Hematopoietic multipotent progenitor cell treated with erythropoietin and hydrocortisone succinate and interleukin-3 and kit ligand, for 6 days (in vitro differentiated cells): ENCODE measurements around the gene CDK5RAP1.
"Not testable (repeated sequence)": the region's sequence is repeated elsewhere in the genome, so short reads cannot be mapped to it uniquely, and the experiment has no call there.

Experiments used
- DNase-seq: peaks from one replicate; pipeline ENCODE4 v3.0.0-alpha.2; 2015

The CDK5RAP1 gene

GRCh38 chr20:33401184-33401920 is at the start of gene CDK5RAP1:
TSS of gene CDK5RAP1 (minus strand) at chr20:33401519. CDS start at chr20:33397064, 4,455 bp downstream.
- peak; percentile 98 for DNase-seq

GRCh38 chr20:33450867-33451266 is 49.5 kb upstream of the CDK5RAP1 start:
- DNase-seq = no peak

- DNase-seq = no peak
Measured at GRCh38 chr20:33445881-33446625, 44.7 kb upstream of the CDK5RAP1 start.

- DNase-seq = peak; percentile 41
Measured at GRCh38 chr20:33444797-33445560, 43.7 kb upstream of the CDK5RAP1 start.

GRCh38 chr20:33443512-33444239 is 42.4 kb upstream of the CDK5RAP1 start, which contains the start of gene SNTA1:
TSS of gene SNTA1 (minus strand) at chr20:33443763. CDS start at chr20:33443620, 143 bp downstream.
- peak; percentile 84 for DNase-seq

GRCh38 chr20:33443006-33443511 is 41.7 kb upstream of the CDK5RAP1 start:
- DNase-seq = peak; percentile 24

- no peak for DNase-seq
Measured at GRCh38 chr20:33442136-33443005, 41.1 kb upstream of the CDK5RAP1 start.

- no peak for DNase-seq
Measured at GRCh38 chr20:33441142-33441955, 40.0 kb upstream of the CDK5RAP1 start.

GRCh38 chr20:33440562-33440961 is 39.2 kb upstream of the CDK5RAP1 start:
- DNase-seq = not testable (repeated sequence)

- DNase-seq = peak; percentile 43
Measured at GRCh38 chr20:33438481-33438880, 37.2 kb upstream of the CDK5RAP1 start.

GRCh38 chr20:33437141-33437911 is 36.0 kb upstream of the CDK5RAP1 start:
- no peak for DNase-seq

- no peak for DNase-seq
Measured at GRCh38 chr20:33434434-33434833, 33.1 kb upstream of the CDK5RAP1 start.

GRCh38 chr20:33433465-33434234 is 32.3 kb upstream of the CDK5RAP1 start:
- DNase-seq = no peak

- no peak for DNase-seq
Measured at GRCh38 chr20:33431797-33432381, 30.6 kb upstream of the CDK5RAP1 start.

GRCh38 chr20:33423875-33424274 is 22.6 kb upstream of the CDK5RAP1 start:
- DNase-seq = not testable (repeated sequence)

- DNase-seq = peak; percentile 86
Measured at GRCh38 chr20:33423141-33423834, 22.0 kb upstream of the CDK5RAP1 start.

GRCh38 chr20:33419140-33419974 is 18.0 kb upstream of the CDK5RAP1 start:
- DNase-seq = peak; percentile 86
